Neuronal stem cell (in vitro differentiated cells): ENCODE measurements around the gene BTRC.
"Not testable (repeated sequence)": the region's sequence is repeated elsewhere in the genome, so short reads cannot be mapped to it uniquely, and the experiment has no call there.

ENCODE experiments used
- DNase-seq: peaks from one replicate; pipeline ENCODE4 v3.0.0-alpha.2; 2013; ENCODE audit warnings: low spot score
- H2AFZ ChIP-seq: one replicate; pipeline ENCODE4 v1.6.1; 2013; ENCODE audit warnings: mild to moderate bottlenecking, low read length, inconsistent platforms
- H2AK5ac ChIP-seq: 2 replicates; pipeline ENCODE4 v1.6.1; 2013; ENCODE audit warnings: low read depth, mild to moderate bottlenecking, inconsistent platforms, low read length, moderate library complexity, mixed read lengths
- H2BK120ac ChIP-seq: 2 replicates; pipeline ENCODE4 v1.6.1; 2013; ENCODE audit warnings: low read depth, mild to moderate bottlenecking, inconsistent platforms, low read length, moderate library complexity, mixed read lengths
- H2BK12ac ChIP-seq: one replicate; pipeline ENCODE4 v1.6.1; 2013; ENCODE audit warnings: low read length, inconsistent platforms
- H2BK15ac ChIP-seq: 2 replicates; pipeline ENCODE4 v1.6.1; 2013; ENCODE audit warnings: mild to moderate bottlenecking, low read length, inconsistent platforms, mixed read lengths
- H2BK5ac ChIP-seq: one replicate; pipeline ENCODE4 v1.6.1; 2013; ENCODE audit warnings: inconsistent platforms, mild to moderate bottlenecking, low read length, moderate library complexity
- H3K14ac ChIP-seq: one replicate; pipeline ENCODE4 v1.6.1; 2013; ENCODE audit warnings: low read length, inconsistent platforms
- H3K18ac ChIP-seq: 2 replicates; pipeline ENCODE4 v1.6.1; 2013; ENCODE audit warnings: low read length, inconsistent platforms
- H3K23ac ChIP-seq: 2 replicates; pipeline ENCODE4 v1.6.1; 2013; ENCODE audit warnings: low read depth, mild to moderate bottlenecking, mixed read lengths, low read length, inconsistent platforms; ENCODE audit not compliant: poor library complexity
- H3K27ac ChIP-seq: replicated peaks from 3 replicates; pipeline ENCODE4 v1.5.1; 2013; ENCODE audit warnings: low read length, inconsistent platforms
- H3K27me3 ChIP-seq, 3 experiments: 2 replicates each; pipeline ENCODE4 v1.6.1; 2013; ENCODE audit warnings: low read length in 3 of 3, mild to moderate bottlenecking in 2 of 3, inconsistent platforms in 1 of 3, low read depth in 1 of 3, mixed read lengths in 1 of 3, moderate library complexity in 1 of 3; ENCODE audit not compliant: control insufficient read depth in 3 of 3, insufficient read depth in 3 of 3
- H3K36me3 ChIP-seq, 2 donors: replicated peaks in 1 of 2; 2 replicates each; pipeline ENCODE4 v1.6.1; 2013; ENCODE audit warnings: low read length in 2 of 2; ENCODE audit not compliant: control insufficient read depth in 2 of 2, insufficient read depth in 2 of 2
- H3K4ac ChIP-seq: 2 replicates; pipeline ENCODE4 v1.6.1; 2013; ENCODE audit warnings: inconsistent platforms, mild to moderate bottlenecking, low read length, moderate library complexity
- H3K4me1 ChIP-seq, 2 donors: 1 replicate in 1 of 2; 2 replicates in 1 of 2; pipeline ENCODE4 v1.6.1; 2013; ENCODE audit warnings: low read length in 2 of 2, low read depth in 1 of 2; ENCODE audit not compliant: control insufficient read depth in 2 of 2, insufficient read depth in 1 of 2
- H3K4me2 ChIP-seq: one replicate; pipeline ENCODE4 v1.6.1; 2013; ENCODE audit warnings: mild to moderate bottlenecking, low read length, inconsistent platforms; ENCODE audit not compliant: insufficient read depth, poor library complexity, severe bottlenecking
- H3K4me3 ChIP-seq, 2 donors: 2 replicates each; pipeline ENCODE4 v1.5.1; 2013; ENCODE audit warnings: low read length in 2 of 2, mild to moderate bottlenecking in 2 of 2, inconsistent platforms in 1 of 2, moderate library complexity in 1 of 2
- H3K79me1 ChIP-seq: one replicate; pipeline ENCODE4 v1.6.1; 2013; ENCODE audit warnings: low read depth, mild to moderate bottlenecking, inconsistent platforms, low read length, moderate library complexity
- H3K9ac ChIP-seq: one replicate; pipeline ENCODE4 v1.6.1; 2013; ENCODE audit warnings: mild to moderate bottlenecking, low read depth, low read length, inconsistent platforms; ENCODE audit not compliant: poor library complexity
- H3K9me3 ChIP-seq, 2 donors: replicated peaks in 1 of 2; 2 replicates each; pipeline versions ENCODE3 to v1.6.1; 2013; ENCODE audit warnings: low read length in 2 of 2, mild to moderate bottlenecking in 2 of 2, inconsistent platforms in 1 of 2, low read depth in 1 of 2, mixed read lengths in 1 of 2, moderate library complexity in 1 of 2; ENCODE audit not compliant: control insufficient read depth in 2 of 2, insufficient read depth in 1 of 2
- H4K8ac ChIP-seq: one replicate; pipeline ENCODE4 v1.6.1; 2013; ENCODE audit warnings: low read depth, mild to moderate bottlenecking, inconsistent platforms, low read length, moderate library complexity
- H4K91ac ChIP-seq: one replicate; pipeline ENCODE4 v1.6.1; 2013; ENCODE audit warnings: low read length, low read depth, mild to moderate bottlenecking, inconsistent platforms; ENCODE audit not compliant: poor library complexity
- WGBS, 2 donors: extraction: QIAGEN DNeasy Blood & Tissue Kit; methylation state at CpG; one replicate each; pipeline ENCODE4 v1.1.7; 2013; ENCODE audit warnings: missing lambda C conversion rate in 2 of 2, mixed read lengths in 1 of 2; ENCODE audit not compliant: insufficient read length in 2 of 2, insufficient replicate concordance in 1 of 2; ENCODE audit errors: extremely low coverage in 2 of 2; 5-methylcytosine and 5-hydroxymethylcytosine counted together

The BTRC gene

DNA sequence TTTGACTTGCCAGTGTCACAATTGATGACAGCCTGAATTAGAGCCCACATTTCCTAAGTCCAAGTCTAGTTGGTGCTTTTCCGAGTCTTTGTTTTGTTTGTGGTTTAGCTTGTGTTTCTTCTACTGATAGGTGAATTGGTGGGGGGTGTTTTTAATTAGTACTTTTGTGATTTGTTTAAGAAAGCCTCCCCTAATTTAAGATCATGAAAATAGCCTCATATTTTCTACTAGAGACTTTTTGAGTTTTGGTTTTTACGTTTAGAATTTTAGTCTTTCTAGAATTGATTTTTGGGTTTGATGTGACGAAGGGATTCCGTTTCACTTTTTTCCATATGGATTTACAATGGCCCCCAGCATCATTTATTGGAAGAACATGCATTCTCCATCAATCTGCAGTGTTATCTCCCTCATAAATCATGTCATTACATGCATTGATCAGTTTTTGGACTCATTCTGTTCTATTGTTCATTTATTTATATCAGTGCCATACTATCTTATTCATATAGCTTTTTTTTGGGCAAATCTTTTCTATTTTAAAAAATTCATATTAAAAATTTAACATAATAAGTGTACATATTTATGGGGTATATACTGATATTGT, 32.8 kb downstream of the BTRC start:
- no peak overlapping the region for H3K14ac ChIP-seq
- H2BK12ac ChIP-seq, result no peak overlapping the region
- H4K91ac ChIP-seq, result no peak overlapping the region
- H4K8ac ChIP-seq, result no peak overlapping the region
- H3K9me3 ChIP-seq, result no peaks in the 10 kb centered on the region
- H3K4me2 ChIP-seq, result no peak overlapping the region
- no peak overlapping the region for H3K27ac ChIP-seq
- no peak overlapping the region for H3K4ac ChIP-seq
- no CpG with 5 or more reads among the region's 4 CpGs for WGBS, 2 donors
- no peak overlapping the region for H3K18ac ChIP-seq
- no peak overlapping the region for H3K23ac ChIP-seq
- no peak overlapping the region for H2AFZ ChIP-seq
- H2AK5ac ChIP-seq, result no peak overlapping the region
- no peaks in the 10 kb centered on the region for H3K27me3 ChIP-seq
- H2BK120ac ChIP-seq, result no peak overlapping the region
- H3K79me1 ChIP-seq, result no peaks in the 10 kb centered on the region
- H2BK5ac ChIP-seq, result no peak overlapping the region
- H3K4me3 ChIP-seq, result no peak overlapping the region
- no peaks in the 10 kb centered on the region for H3K4me1 ChIP-seq
- no peak overlapping the region for H2BK15ac ChIP-seq
- H3K9ac ChIP-seq, result no peak overlapping the region
- DNase-seq, result no peak
- H3K36me3 ChIP-seq, result no peaks in the 10 kb centered on the region

DNA sequence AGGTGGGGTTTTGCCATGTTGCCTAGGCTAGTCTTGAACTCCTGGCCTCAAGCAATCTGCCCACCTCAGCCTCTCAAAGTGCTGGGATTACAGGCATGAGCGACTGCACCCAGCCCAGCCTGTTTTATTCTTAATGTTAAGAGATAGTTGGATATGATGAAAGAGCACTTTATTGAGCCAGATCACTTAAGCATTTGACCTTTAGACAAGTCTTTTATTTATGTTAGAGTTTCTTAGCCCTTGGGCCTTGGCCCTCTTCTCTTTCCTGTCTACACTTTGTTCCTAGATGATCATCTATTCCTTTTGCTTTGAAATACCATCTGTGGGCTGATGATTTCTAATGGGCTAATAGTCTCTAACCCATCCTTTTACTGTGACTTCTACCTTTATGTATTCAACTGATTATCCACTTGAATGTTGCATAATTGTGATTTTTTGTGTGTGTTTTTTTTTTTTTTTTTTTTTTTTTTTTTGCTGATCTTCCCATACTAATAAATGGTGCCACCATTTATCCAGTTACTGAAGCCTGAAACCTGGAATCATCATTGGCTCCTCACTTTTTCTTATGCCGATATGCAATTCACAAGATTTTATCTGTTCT, 34.8 kb downstream of the BTRC start:
- Histone ChIP-seq H3K4ac (no peak overlapping the region), H3K27ac (no peak overlapping the region), H2BK5ac (no peak overlapping the region), H3K9me3 (no peaks in the 10 kb centered on the region), H3K9ac (no peak overlapping the region), H3K4me1 (no peaks in the 10 kb centered on the region), H2BK12ac (no peak overlapping the region), H3K14ac (no peak overlapping the region), H3K4me2 (no peak overlapping the region), H3K36me3 (no peaks in the 10 kb centered on the region), H4K8ac (no peak overlapping the region), H3K18ac (no peak overlapping the region), H2AFZ (no peak overlapping the region), H4K91ac (no peak overlapping the region), H2BK15ac (no peak overlapping the region), H3K27me3 (no peaks in the 10 kb centered on the region), H3K79me1 (no peaks in the 10 kb centered on the region), H2BK120ac (no peak overlapping the region), H3K23ac (no peak overlapping the region), H3K4me3 (no peak overlapping the region), H2AK5ac (no peak overlapping the region)
- no CpG with 5 or more reads among the region's 2 CpGs for WGBS, 2 donors
- DNase-seq, result no peak

GRCh38 chr10:101389532-101389931, 35.6 kb downstream of the BTRC start:
- WGBS, 2 donors, result no CpG with 5 or more reads among the region's 2 CpGs

GRCh38 chr10:101389986-101390531, 36.1 kb downstream of the BTRC start:
- no peak overlapping the region for H3K4ac ChIP-seq
- no peak overlapping the region for H3K4me3 ChIP-seq
- H2BK5ac ChIP-seq, result no peak overlapping the region
- no peaks in the 10 kb centered on the region for H3K79me1 ChIP-seq
- H3K9ac ChIP-seq, result no peak overlapping the region
- no peak overlapping the region for H2BK15ac ChIP-seq
- no peak overlapping the region for H2BK120ac ChIP-seq
- H3K4me1 ChIP-seq, result peaks cover 2 to 3% of the 10 kb centered on the region in 2 donors
- H3K18ac ChIP-seq, result no peak overlapping the region
- no peak overlapping the region for H3K27ac ChIP-seq
- no peaks in the 10 kb centered on the region for H3K27me3 ChIP-seq
- H2AK5ac ChIP-seq, result no peak overlapping the region
- no peaks in the 10 kb centered on the region for H3K9me3 ChIP-seq
- H3K36me3 ChIP-seq, result peaks cover 0 to 2% of the 10 kb centered on the region in 2 donors
- no peak overlapping the region for H2AFZ ChIP-seq
- H3K14ac ChIP-seq, result no peak overlapping the region
- DNase-seq, result no peak
- no peak overlapping the region for H4K8ac ChIP-seq
- no peak overlapping the region for H2BK12ac ChIP-seq
- H4K91ac ChIP-seq, result no peak overlapping the region
- no peak overlapping the region for H3K4me2 ChIP-seq
- WGBS, 2 donors, result no CpG with 5 or more reads among the region's 10 CpGs
- no peak overlapping the region for H3K23ac ChIP-seq

More at GRCh38 chr10:101389532-101389931, 35.6 kb downstream of the BTRC start:
- H4K91ac ChIP-seq, H3K9ac ChIP-seq, DNase-seq, H3K36me3 ChIP-seq, H4K8ac ChIP-seq, H2BK5ac ChIP-seq, H2BK15ac ChIP-seq, H2AFZ ChIP-seq, H3K14ac ChIP-seq, H3K4me1 ChIP-seq, H3K27me3 ChIP-seq, H3K9me3 ChIP-seq, H2BK120ac ChIP-seq, H3K4me3 ChIP-seq, H3K4me2 ChIP-seq, H3K23ac ChIP-seq, H3K4ac ChIP-seq, H3K18ac ChIP-seq, H3K27ac ChIP-seq, H2BK12ac ChIP-seq, H2AK5ac ChIP-seq, H3K79me1 ChIP-seq: not testable (repeated sequence)
